ENCODE results near the gene LRMDA. TPM values are rescaled to one million over a fixed set of nuclear protein-coding genes. Genes with fewer than 3 reads are reported as not detected.

Gene LRMDA
- total and polyA plus RNA-seq, 3 experiments from 2014 or later: not detected

DNA sequence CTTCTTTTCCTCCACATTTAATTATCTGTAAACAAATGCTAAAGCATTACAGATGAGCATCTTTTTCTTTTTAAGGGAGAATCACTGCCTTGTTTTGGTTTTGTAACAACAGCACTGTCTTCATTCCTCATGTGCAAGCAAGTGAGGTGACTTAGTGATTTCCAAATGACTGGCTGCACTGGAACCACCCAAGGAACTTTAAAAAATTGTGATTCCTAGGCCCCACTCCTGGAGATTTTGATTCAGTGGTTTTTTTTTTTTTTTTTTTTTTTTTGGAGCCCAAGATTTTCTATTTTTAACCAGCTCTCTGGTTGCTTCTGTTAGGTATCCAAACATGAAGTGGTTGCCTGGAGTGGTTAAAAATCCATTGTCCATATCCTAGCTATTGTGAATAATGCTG is 176.2 kb downstream of the LRMDA start:
- no peaks in the 10 kb centered on the region for H3K36me3 ChIP-seq (ENCODE audit: insufficient read depth, low read length)
- CTCF ChIA-PET: no interaction called here

DNA sequence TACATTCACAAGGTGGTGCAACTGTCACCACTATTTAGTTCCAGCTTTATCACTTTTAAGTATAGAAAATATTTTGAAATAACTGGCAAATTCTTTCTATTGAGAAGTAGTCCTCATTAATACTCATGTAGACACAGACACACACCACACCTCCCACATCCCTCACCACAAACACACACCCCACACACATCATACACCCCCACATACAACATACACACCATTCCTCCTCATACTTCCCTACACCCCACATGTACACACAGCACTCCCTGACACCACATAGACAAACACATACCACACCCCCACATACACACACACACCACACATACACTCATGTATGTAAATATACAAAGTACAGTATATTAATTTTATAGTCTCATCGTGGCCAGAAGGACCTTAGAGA is 178.8 kb downstream of the LRMDA start:
- H3K4me1 ChIP-seq (ENCODE audit: insufficient read depth, low read length): no peaks in the 10 kb centered on the region
- Mint-ChIP-seq H3K9me3 (peaks cover 0 to 5% (median 0%) of the 10 kb centered on the region in 5 donors), H3K4me3 (no peak overlapping the region), H3K36me3 (no peaks in the 10 kb centered on the region), H3K27ac (no peak overlapping the region), H3K27me3 (peaks cover 4 to 13% of the 10 kb centered on the region in 2 donors), H3K4me1 (no peaks in the 10 kb centered on the region)
- no peaks in the 10 kb centered on the region for H3K36me3 ChIP-seq (ENCODE audit: insufficient read depth, low read length)
- ChIA-PET CTCF (interaction anchor here (1.0 kb wide), 1 partner anchor 8 kb away, joined by 3 read pairs; no protein-coding TSS in a partner anchor), POLR2A (no interaction called here)
- no peaks in the 10 kb centered on the region for H3K27me3 ChIP-seq (ENCODE audit: insufficient read depth, low read length, poor library complexity, severe bottlenecking)
- no peak overlapping the region for H3K27ac ChIP-seq (ENCODE audit: low read depth, low read length)
- H3K9me3 ChIP-seq (ENCODE audit: low read length): no peaks in the 10 kb centered on the region
- no peak for DNase-seq
- H3K4me3 ChIP-seq (ENCODE audit: low read length): no peak overlapping the region

More for the DNA sequence above, 176.2 kb downstream of the LRMDA start:
- H3K27ac ChIP-seq (ENCODE audit: low read depth, low read length): no peak overlapping the region
- H3K36me3 Mint-ChIP-seq: no peaks in the 10 kb centered on the region
- no peaks in the 10 kb centered on the region for H3K4me1 Mint-ChIP-seq
- H3K9me3 Mint-ChIP-seq: peaks cover 0 to 5% (median 0%) of the 10 kb centered on the region in 5 donors
- POLR2A ChIA-PET: no interaction called here
- H3K27me3 Mint-ChIP-seq: peaks cover 4 to 6% of the 10 kb centered on the region in 2 donors
- no peak overlapping the region for H3K4me3 Mint-ChIP-seq
- H3K9me3 ChIP-seq (ENCODE audit: low read length): no peaks in the 10 kb centered on the region
- H3K4me1 ChIP-seq (ENCODE audit: insufficient read depth, low read length): no peaks in the 10 kb centered on the region
- no peak overlapping the region for H3K4me3 ChIP-seq (ENCODE audit: low read length)
- no peak for DNase-seq
- H3K27ac Mint-ChIP-seq: no peak overlapping the region
- H3K27me3 ChIP-seq (ENCODE audit: insufficient read depth, low read length, poor library complexity, severe bottlenecking): no peaks in the 10 kb centered on the region

DNA sequence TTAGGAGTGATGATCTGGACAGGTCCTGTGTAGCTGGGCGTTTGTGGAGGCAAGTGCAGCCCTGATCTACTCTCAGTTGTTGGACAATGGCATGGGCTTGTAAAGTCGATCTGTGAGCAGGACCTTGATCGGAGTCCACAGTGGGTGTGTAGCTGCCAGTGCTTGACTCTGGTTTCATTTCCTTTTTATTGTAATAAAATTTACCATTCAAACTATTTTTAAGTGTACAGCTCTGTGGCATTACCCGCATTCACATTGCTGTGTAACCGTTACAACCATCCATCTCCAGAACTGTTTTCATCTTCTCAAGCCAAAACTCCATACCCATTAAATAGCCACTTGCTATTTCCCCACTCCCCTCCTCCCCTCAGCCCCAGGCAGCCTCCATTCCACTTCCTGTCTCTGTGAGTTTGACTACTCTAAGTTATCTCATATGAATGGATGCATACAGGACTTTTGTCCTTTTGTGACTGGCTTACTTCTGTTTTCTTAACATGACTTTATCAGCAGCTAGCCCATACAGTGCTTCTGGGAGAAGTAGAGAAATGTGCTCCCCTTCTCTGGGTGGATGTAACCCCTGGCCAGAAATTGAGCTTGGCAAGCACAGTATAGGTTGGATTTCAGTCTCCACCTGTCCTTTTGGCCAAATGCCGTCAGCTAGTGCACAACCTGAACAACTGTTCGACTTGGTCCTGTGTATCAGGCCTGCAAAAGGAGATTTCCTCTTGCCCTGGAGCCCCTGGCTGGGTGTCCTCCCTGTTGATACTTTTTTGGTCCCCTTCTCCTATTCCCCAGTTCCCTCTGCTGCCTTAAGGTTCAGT is 180.0 kb downstream of the LRMDA start:
- Mint-ChIP-seq H3K36me3 (no peaks in the 10 kb centered on the region), H3K9me3 (peaks cover 0 to 5% (median 0%) of the 10 kb centered on the region in 5 donors), H3K4me3 (no peak overlapping the region), H3K27ac (peak overlapping the region in 1 of 8 donors; percentile 30), H3K27me3 (peaks cover 4 to 11% of the 10 kb centered on the region in 2 donors), H3K4me1 (no peaks in the 10 kb centered on the region)
- Histone ChIP-seq H3K36me3 (ENCODE audit: insufficient read depth, low read length) (no peaks in the 10 kb centered on the region), H3K27ac (ENCODE audit: low read depth, low read length) (no peak overlapping the region), H3K4me3 (ENCODE audit: low read length) (no peak overlapping the region), H3K27me3 (ENCODE audit: insufficient read depth, low read length, poor library complexity, severe bottlenecking) (no peaks in the 10 kb centered on the region), H3K4me1 (ENCODE audit: insufficient read depth, low read length) (no peaks in the 10 kb centered on the region), H3K9me3 (ENCODE audit: low read length) (no peaks in the 10 kb centered on the region)
- CTCF ChIA-PET: no interaction called here
- no peak for DNase-seq
- POLR2A ChIA-PET: no interaction called here

DNA sequence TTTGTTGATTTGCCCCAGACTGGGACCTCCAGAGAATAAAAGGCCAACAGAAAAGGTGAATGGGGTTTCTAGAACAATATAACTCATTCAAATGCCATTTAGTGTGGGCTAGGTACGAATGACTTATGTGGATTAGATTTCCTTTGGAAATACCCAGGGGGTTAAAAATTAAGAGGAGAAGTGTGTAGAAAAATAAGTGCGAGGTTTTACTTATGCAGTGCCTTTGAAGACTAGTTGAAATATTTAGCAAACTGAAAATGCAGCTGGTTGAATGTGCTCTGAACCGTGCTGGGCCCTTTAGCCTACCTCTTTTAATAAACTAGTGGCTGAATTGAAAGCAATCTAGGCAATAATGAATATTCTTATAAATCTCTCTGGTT is 180.6 kb downstream of the LRMDA start:
- H3K4me1 Mint-ChIP-seq: no peaks in the 10 kb centered on the region
- ChIA-PET POLR2A (no interaction called here), CTCF (no interaction called here)
- peaks cover 4 to 11% of the 10 kb centered on the region in 2 donors for H3K27me3 Mint-ChIP-seq
- no peaks in the 10 kb centered on the region for H3K36me3 Mint-ChIP-seq
- H3K9me3 Mint-ChIP-seq: peaks cover 0 to 5% (median 0%) of the 10 kb centered on the region in 5 donors
- Histone ChIP-seq H3K36me3 (ENCODE audit: insufficient read depth, low read length) (no peaks in the 10 kb centered on the region), H3K4me1 (ENCODE audit: insufficient read depth, low read length) (no peaks in the 10 kb centered on the region), H3K27ac (ENCODE audit: low read depth, low read length) (no peak overlapping the region), H3K9me3 (ENCODE audit: low read length) (no peaks in the 10 kb centered on the region), H3K4me3 (ENCODE audit: low read length) (no peak overlapping the region), H3K27me3 (ENCODE audit: insufficient read depth, low read length, poor library complexity, severe bottlenecking) (no peaks in the 10 kb centered on the region)
- DNase-seq: no peak
- peak overlapping the region in 1 of 8 donors; percentile 30 for H3K27ac Mint-ChIP-seq
- no peak overlapping the region for H3K4me3 Mint-ChIP-seq

DNA sequence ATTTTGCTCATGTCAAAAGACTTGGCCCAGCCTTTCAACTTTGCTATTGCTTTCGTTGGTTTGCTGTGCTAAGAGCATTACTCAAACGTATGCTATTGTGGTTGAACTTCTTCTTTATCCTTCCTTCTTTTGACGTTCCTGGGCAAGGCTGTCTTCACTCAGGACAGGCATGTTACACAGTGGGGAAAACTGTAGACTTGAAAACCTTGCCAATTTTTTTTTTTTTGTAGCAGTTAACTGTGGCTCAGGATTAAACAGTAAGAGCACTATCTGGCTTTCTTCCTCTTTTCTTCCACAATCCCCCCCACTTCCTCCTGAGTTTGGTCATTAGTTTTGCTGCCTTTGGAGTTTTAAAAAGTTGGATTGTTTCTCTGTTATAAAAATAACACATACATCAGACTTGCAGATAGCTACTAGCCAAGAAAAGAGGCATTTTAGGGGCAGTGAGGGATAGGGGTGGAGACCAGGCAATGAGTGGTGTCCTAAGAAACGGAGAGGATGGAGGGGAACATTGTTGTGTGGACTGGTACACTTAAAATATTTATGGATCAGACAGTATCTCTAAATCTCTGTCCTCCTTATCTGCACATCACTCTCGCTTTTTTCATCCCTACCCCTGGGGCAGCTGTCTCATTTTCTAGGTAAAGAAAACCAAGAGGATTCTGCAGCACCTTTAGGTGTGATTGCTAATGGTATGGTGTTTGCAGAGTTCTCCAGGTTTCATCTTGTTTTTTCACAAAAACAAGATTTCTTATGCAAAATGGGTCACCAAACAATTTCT is 181.7 kb downstream of the LRMDA start:
- H3K4me1 ChIP-seq (ENCODE audit: insufficient read depth, low read length): no peaks in the 10 kb centered on the region
- POLR2A ChIA-PET: no interaction called here

DNA sequence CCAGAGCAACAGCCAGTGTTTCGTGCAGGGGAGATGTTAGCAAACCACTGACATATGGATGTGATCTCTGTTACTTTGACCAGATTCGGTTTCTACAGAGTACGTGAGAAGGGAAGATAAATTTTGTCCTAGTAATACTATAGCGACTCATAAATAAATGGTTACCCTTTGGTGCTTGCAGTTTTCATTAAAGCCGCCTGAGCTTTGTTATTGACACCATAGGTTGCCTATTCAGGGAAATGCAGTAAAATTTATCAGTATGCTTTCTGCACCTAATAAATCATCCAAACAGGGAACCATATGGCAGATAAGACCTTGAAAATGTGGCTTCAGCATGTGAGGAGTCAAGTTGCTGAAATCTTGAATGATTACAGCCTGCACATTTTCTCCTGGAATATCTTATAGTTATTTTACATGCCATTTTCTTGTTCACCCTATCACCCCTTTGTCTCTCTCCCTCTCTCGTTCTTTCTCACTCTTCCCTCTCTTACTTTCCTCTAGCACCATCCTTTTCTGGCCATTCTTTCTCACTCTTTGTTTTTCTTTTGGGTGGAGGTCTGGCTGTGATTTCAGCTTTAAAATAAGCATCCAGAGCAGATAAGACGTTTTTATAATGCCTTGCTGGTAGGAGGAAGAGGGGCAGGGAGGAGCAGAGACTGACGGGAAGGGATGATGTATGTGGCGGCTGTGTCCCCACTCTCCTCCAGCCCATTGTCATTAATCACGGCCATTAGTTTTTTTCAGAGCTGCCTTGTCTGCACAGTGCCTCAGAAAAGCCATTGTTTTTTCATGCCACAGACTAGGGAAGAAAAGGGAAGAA is 182.5 kb downstream of the LRMDA start:
- Histone ChIP-seq H3K9me3 (ENCODE audit: low read length) (no peaks in the 10 kb centered on the region), H3K27me3 (ENCODE audit: insufficient read depth, low read length, poor library complexity, severe bottlenecking) (no peaks in the 10 kb centered on the region), H3K4me1 (ENCODE audit: insufficient read depth, low read length) (no peaks in the 10 kb centered on the region), H3K4me3 (ENCODE audit: low read length) (no peak overlapping the region), H3K27ac (ENCODE audit: low read depth, low read length) (no peak overlapping the region), H3K36me3 (ENCODE audit: insufficient read depth, low read length) (no peaks in the 10 kb centered on the region)
- Mint-ChIP-seq H3K4me1 (no peaks in the 10 kb centered on the region), H3K4me3 (no peak overlapping the region), H3K9me3 (peaks cover 0 to 5% (median 0%) of the 10 kb centered on the region in 5 donors), H3K36me3 (no peaks in the 10 kb centered on the region), H3K27ac (no peak overlapping the region), H3K27me3 (peaks cover 8 to 10% of the 10 kb centered on the region in 2 donors)
- DNase-seq: no peak
- CTCF ChIA-PET: no interaction called here
- POLR2A ChIA-PET: no interaction called here

More for the DNA sequence above, 181.7 kb downstream of the LRMDA start:
- H3K9me3 Mint-ChIP-seq: peaks cover 0 to 5% (median 0%) of the 10 kb centered on the region in 5 donors
- CTCF ChIA-PET: no interaction called here
- peaks cover 8 to 11% of the 10 kb centered on the region in 2 donors for H3K27me3 Mint-ChIP-seq
- H3K27me3 ChIP-seq (ENCODE audit: insufficient read depth, low read length, poor library complexity, severe bottlenecking): no peaks in the 10 kb centered on the region
- no peak overlapping the region for H3K4me3 Mint-ChIP-seq
- H3K4me1 Mint-ChIP-seq: no peaks in the 10 kb centered on the region
- no peaks in the 10 kb centered on the region for H3K36me3 Mint-ChIP-seq
- H3K36me3 ChIP-seq (ENCODE audit: insufficient read depth, low read length): no peaks in the 10 kb centered on the region
- no peak overlapping the region for H3K27ac ChIP-seq (ENCODE audit: low read depth, low read length)
- H3K9me3 ChIP-seq (ENCODE audit: low read length): no peaks in the 10 kb centered on the region
- no peak for DNase-seq
- H3K4me3 ChIP-seq (ENCODE audit: low read length): no peak overlapping the region
- no peak overlapping the region for H3K27ac Mint-ChIP-seq

DNA sequence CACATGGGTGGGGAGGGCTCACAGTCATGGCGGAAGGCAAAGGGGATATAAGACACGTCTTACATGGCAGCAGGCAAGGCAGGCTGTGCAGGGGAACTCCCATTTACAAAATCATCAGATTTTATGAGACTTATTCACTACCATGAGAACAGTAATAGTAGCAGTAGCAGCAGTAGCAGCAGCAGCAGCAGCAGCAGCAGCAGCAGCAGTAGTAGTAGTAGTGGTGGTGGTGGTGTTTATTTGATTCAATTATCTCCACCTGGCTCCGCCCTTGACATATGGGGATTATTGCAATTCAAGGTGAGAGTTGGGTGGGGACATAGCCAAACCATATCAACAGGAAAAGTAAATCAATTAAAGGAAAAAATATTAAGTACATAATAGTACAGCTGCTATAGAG is 184.7 kb downstream of the LRMDA start:
- no peaks in the 10 kb centered on the region for H3K4me1 ChIP-seq (ENCODE audit: insufficient read depth, low read length)
- ChIA-PET CTCF (no interaction called here), POLR2A (no interaction called here)
- no peaks in the 10 kb centered on the region for H3K36me3 ChIP-seq (ENCODE audit: insufficient read depth, low read length)
- no peaks in the 10 kb centered on the region for H3K4me1 Mint-ChIP-seq
- no peak overlapping the region for H3K27ac Mint-ChIP-seq
- no peaks in the 10 kb centered on the region for H3K27me3 ChIP-seq (ENCODE audit: insufficient read depth, low read length, poor library complexity, severe bottlenecking)
- DNase-seq: no peak
- H3K27me3 Mint-ChIP-seq: peaks cover 7 to 12% of the 10 kb centered on the region in 2 donors
- no peak overlapping the region for H3K4me3 ChIP-seq (ENCODE audit: low read length)
- peaks cover 0 to 3% (median 0%) of the 10 kb centered on the region in 5 donors for H3K9me3 Mint-ChIP-seq
- no peak overlapping the region for H3K27ac ChIP-seq (ENCODE audit: low read depth, low read length)
- no peak overlapping the region for H3K4me3 Mint-ChIP-seq
- H3K36me3 Mint-ChIP-seq: no peaks in the 10 kb centered on the region
- no peaks in the 10 kb centered on the region for H3K9me3 ChIP-seq (ENCODE audit: low read length)

Data from CD8-positive, alpha-beta memory T cell (primary cell).